GM10266 (cell line): Measurements from ENCODE around the gene ARHGAP22.

ENCODE experiments used
- DNase-seq: peaks from one replicate; pipeline ENCODE4 v3.0.0; 2012; ENCODE audit errors: extremely low spot score
- TF ChIP-seq, protein P1 (sequence below): IDR thresholded peaks from 2 replicates; pipeline ENCODE4 v1.5.1; 2012; ENCODE audit warnings: mild to moderate bottlenecking, low read depth; ENCODE audit not compliant: control insufficient read depth, insufficient read depth; ENCODE audit errors: missing control alignments

Gene ARHGAP22

DNA sequence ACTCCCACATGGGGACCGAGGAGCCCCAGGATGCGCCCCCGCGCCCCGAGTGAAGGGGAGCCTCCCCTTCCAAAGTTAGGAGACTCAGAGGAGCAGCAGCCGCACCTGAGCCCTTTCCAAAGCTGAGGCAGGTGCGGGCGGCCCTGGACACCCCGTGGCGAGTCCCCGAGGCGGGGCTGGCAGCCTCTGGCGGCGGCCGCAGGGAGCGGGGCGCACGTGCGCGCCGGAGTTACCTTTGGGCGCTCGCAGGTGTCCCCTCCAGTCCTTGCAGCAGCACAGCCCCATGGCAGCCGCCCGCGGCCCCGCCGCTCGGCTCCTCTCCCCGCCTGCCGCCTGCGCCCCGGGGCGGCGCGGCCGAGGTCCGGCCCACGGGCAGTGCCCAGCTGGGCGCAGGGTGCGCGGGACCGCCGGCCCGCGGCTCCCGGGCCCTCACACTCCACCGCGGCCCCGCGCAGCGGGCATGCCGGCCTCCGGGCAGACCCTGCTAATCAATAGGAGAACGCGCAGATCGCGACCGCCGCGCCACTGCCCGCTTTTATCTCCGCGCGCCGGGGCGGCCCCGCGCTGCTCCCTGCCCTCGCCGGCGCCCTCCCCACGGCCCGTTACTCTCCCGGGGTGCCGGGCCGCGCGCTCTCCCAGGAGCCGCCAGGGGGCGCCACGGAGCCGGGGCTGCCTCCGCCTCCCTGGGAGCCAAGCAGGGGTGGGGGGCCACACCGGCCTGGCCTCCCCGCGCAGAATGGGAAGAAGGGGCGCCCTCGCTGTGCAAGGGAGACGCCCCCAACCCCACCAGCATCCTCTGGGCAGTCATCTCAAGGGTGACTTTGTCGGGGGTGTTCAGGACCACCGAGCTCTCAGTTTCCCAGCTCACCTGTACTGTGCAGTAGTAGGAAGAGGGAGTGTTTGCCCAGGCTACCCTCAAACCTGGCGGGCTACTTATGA, 80.8 kb downstream of the ARHGAP22 start:
- DNase-seq, result peak; percentile 71
- TF ChIP-seq, protein P1, sequence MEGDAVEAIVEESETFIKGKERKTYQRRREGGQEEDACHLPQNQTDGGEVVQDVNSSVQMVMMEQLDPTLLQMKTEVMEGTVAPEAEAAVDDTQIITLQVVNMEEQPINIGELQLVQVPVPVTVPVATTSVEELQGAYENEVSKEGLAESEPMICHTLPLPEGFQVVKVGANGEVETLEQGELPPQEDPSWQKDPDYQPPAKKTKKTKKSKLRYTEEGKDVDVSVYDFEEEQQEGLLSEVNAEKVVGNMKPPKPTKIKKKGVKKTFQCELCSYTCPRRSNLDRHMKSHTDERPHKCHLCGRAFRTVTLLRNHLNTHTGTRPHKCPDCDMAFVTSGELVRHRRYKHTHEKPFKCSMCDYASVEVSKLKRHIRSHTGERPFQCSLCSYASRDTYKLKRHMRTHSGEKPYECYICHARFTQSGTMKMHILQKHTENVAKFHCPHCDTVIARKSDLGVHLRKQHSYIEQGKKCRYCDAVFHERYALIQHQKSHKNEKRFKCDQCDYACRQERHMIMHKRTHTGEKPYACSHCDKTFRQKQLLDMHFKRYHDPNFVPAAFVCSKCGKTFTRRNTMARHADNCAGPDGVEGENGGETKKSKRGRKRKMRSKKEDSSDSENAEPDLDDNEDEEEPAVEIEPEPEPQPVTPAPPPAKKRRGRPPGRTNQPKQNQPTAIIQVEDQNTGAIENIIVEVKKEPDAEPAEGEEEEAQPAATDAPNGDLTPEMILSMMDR, result peak; percentile 51

DNA sequence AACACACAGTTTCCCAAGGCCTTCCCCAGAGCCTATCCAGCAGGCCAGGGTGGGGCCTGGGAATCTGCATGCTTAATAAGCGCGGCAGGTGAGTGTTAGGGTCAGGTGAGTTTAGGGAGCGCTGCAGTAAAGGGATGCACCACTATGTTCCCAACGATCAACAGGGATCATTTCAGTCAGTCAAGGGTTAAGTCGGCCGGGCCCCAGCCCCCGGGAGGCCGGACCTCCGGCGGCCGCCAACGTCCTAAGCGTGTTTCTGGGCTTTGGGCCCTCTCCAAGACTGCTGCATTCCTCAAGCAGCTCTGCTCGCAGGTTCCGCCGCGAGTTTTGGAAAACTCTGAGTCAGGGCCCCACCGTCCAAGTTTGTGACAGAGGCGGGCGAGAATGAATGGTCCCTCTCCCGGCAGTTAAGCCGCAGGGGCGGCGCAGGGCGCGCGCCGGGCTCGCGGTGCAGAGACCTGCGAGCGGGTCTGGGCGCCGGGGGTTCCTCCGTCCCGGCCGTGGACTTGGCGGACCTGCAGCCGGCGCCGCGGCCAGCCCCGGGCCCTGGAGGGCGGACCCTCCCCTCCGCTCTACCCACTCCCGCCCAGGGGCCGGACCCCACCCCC, 81.6 kb downstream of the ARHGAP22 start:
- TF ChIP-seq, protein P1, result no peak
- DNase-seq, result no peak

DNA sequence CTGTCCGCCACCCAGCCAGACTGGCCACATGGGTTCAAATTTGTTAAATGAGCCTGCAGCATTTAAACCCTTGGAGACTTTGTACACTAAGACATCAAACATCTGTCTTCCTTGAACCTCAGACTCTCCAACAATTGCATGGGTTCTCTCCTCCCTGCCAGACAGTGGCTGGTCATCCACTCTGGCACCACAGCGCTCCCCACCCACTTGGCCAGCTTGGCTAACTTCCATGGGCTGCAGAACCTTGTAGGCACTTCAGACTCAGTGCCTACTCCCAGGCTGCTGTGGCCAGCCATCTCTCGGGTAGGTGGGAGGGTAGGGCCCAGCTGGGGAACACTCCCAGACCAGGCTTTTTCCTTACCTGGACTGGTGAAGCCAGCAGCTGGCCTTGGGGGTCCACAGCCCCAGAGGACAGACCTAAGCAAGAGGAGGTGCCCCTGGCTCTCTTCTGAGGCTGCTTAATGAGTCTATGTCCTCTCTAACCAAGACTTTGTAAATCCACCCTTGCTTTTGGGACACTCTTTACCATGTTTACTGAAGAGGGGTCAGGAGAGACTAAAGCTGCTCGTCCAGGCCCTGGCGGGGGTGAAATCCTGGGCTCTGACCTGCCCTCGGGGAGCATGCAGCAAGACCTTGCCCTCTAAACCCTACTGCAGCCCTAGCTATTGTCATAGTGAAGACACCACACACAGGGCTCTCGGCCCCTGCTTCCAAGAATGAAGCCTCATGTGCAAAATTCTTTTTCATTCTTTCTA, 82.7 kb downstream of the ARHGAP22 start:
- TF ChIP-seq, protein P1, result no peak
- DNase-seq, result no peak

DNA sequence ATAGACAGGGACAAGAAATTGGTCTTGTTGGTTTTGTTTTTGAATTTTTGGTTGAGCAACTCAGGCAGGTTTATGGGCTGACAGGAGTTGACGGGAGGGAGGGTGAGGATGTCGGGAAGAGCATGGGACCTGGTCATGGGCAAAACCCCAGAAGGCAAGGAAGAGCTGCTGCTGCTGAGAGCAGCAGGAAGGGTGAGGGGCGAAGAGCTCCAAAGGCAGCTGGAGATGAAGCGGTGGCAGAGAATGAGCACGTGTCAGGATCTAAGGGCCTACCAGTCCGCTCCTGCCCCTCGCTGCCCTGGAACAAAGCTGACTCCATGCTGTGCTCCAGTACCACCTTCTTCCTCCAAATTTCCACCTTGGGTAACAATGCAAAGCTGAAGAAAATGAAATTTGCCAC, 84.3 kb downstream of the ARHGAP22 start:
- DNase-seq, result no peak
- TF ChIP-seq, protein P1, result no peak

DNA sequence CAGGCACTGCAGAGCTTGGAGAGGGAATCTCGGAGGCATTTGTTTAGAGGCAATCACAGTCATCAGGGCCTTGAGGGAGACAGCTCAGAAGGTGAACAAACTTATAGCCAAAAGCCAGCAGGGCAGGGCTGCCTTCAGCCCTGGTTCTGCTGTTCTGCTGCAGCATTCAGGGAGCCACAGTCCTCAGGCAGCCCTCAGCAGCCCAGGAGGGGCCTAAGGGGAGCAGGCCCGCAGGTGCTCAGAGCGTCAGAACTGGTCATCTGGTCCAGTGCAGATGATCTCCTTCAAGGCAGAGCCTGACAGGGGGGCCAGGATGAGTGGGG, 84.7 kb downstream of the ARHGAP22 start:
- TF ChIP-seq, protein P1, result no peak
- no peak for DNase-seq

DNA sequence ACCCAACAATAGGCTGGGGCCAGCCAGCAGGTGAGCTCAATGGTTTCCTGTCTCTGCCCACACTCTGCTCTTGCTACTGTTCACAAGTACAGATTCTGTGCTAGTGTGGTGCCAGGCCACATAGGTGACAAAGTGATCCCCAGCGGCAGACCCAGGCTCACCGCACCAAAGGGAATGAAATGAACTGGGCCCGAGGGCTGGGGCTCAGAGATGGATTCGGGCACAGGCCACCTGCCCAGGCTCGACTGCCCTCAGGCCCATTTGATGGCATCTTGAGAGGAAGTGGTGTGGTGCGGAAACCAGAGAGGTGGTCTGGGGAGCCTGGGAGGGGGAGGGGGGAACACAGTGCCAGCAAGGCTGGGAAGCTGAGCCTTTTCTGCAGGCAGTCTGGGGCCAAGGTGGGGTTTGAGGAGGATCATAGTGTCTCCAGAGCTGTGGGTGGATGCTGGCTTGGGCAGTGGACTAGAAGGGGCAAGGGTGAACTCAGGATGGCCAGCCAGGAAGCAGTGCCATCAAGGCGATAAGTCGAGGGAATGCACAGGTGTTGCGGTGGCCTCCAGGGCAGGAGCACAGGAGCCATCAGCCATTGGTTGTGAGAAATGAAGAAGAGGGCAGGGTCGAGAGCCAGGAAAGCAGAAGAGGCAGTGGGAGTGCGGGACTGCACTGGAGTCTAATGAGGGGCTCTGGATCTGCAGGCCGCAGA, 85.2 kb downstream of the ARHGAP22 start:
- TF ChIP-seq, protein P1, result no peak

DNA sequence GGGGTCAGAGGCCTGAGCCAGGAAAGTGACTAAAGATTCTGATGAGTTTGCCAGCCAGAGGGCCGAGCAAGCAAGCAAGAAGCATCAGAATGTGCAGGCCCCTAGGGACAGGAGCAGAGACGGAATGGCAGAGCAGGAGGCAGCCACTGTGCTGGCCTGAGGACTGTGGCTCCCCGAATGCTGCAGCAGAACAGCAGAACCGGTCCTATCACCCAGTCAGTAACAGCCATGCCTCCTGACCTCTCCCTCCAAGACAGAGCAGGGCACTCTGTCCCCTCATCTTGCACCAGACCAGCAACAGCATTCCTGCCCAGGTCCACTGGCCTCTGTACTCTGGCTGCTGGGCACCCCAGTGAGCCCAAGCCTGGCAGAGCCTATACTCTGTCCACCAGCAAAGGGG, 85.9 kb downstream of the ARHGAP22 start:
- DNase-seq, result no peak
- TF ChIP-seq, protein P1, result no peak

More for the DNA sequence above, 85.2 kb downstream of the ARHGAP22 start:
- no peak for DNase-seq
